ENCODE measurements around the gene HOMER2. TPM values are rescaled to one million over a fixed set of nuclear protein-coding genes. Genes with fewer than 3 reads are reported as not detected.

HOMER2 gene
- total and polyA plus RNA-seq, 2 experiments from 2014 or later, result 10.8 to 23.9 TPM

DNA sequence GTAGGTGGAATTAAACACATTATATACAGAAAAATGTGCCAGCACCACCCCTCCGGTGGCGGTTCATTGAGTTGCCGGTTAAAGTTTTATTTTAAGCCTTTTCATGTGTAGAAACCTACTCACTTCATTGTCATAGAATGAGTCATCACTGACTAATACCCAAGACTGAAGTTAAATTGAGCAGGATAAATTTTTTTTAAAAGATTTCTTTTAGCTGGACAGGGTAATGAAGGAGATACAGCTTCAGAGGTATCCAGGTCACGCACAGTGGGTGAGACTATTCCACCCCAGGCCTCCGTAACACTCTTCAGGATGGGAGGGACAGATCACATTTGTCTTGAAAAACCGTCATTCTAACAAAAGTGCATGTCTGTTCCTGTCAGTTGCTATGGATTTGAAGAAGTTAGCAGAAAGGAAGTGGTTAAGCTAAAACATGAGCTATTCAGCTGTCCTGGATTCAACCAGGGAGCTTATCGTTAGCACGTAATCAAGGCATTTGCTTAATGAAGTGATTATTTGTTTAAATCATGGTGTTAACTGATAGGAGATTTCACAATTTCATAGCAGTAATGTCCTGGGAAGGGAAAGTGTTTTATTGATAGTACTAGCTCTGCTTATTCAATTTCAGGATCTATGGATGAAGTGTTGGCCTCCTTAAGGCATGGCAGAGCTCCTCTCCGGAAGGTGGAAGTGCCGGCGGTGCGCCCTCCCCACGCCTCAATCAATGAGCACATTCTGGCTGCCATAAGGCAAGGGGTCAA lies 119.7 kb downstream of the HOMER2 start:
- Mint-ChIP-seq H3K9me3 (no peaks in the 10 kb centered on the region), H3K4me3 (no peak overlapping the region), H3K27ac (0 out of 2 replicates have a peak overlapping the region, but pooled peaks have one; percentile 69), H3K4me1 (no peaks in the 10 kb centered on the region; the same call in 2 of the 3 replicates), H3K27me3 (ENCODE audit: insufficient read depth, low read depth, poor library complexity) (no peaks in the 10 kb centered on the region), H3K36me3 (ENCODE audit: low read depth) (peaks cover 35% of the 10 kb centered on the region)
- TF ChIP-seq EZH2phosphoT487 (IDR thresholded peaks at IDR 0.05; ENCODE audit: unreplicated experiment) (no peak), EZH2 (IDR thresholded peaks at IDR 0.05; ENCODE audit: low read depth, unreplicated experiment) (no peak), ZNF331 (CRISPR knock-in tag; IDR thresholded peaks at IDR 0.05; ENCODE audit: low read depth) (no peak), STAT1 (IDR thresholded peaks at IDR 0.05; ENCODE audit: unreplicated experiment) (no peak), JUNB (IDR thresholded peaks at IDR 0.05; ENCODE audit: unreplicated experiment) (no peak)
- TF ChIP-seq, protein P1, sequence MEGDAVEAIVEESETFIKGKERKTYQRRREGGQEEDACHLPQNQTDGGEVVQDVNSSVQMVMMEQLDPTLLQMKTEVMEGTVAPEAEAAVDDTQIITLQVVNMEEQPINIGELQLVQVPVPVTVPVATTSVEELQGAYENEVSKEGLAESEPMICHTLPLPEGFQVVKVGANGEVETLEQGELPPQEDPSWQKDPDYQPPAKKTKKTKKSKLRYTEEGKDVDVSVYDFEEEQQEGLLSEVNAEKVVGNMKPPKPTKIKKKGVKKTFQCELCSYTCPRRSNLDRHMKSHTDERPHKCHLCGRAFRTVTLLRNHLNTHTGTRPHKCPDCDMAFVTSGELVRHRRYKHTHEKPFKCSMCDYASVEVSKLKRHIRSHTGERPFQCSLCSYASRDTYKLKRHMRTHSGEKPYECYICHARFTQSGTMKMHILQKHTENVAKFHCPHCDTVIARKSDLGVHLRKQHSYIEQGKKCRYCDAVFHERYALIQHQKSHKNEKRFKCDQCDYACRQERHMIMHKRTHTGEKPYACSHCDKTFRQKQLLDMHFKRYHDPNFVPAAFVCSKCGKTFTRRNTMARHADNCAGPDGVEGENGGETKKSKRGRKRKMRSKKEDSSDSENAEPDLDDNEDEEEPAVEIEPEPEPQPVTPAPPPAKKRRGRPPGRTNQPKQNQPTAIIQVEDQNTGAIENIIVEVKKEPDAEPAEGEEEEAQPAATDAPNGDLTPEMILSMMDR (conservative IDR thresholded peaks at IDR 0.05; ENCODE audit: low read depth in 2 of 2), result no peak
- ATAC-seq (no peak), DNase-seq (ENCODE audit: low spot score) (no peak)
- Histone ChIP-seq H3K4me2 (no peak overlapping the region), H3K36me3 (ENCODE audit: insufficient read depth) (peaks cover 11% of the 10 kb centered on the region), H3K4me1 (ENCODE audit: insufficient read depth) (no peaks in the 10 kb centered on the region), H3K9me2 (ENCODE audit: insufficient read depth) (no peaks in the 10 kb centered on the region), H3K27me3 (ENCODE audit: insufficient read depth) (no peaks in the 10 kb centered on the region), H4K20me1 (replicated peaks; ENCODE audit: insufficient read depth) (no peaks in the 10 kb centered on the region), H3K79me2 (replicated peaks; ENCODE audit: insufficient read depth) (no peaks in the 10 kb centered on the region), H2AFZ (no peak overlapping the region), H3F3A (replicated peaks; ENCODE audit: low read depth) (no peaks in the 10 kb centered on the region), H3K4me3 (no peak overlapping the region), H3K27ac (ENCODE audit: low read depth) (no peak overlapping the region)

- H3K9me2 ChIP-seq (ENCODE audit: insufficient read depth), result no peaks in the 10 kb centered on the region
- Mint-ChIP-seq H3K9me3 (no peaks in the 10 kb centered on the region), H3K36me3 (ENCODE audit: low read depth) (peaks cover 37% of the 10 kb centered on the region), H3K4me3 (no peak overlapping the region), H3K27me3 (ENCODE audit: insufficient read depth, low read depth, poor library complexity) (no peaks in the 10 kb centered on the region), H3K27ac (no peak overlapping the region), H3K4me1 (no peaks in the 10 kb centered on the region)
- H3K36me3 ChIP-seq (ENCODE audit: insufficient read depth), result peaks cover 17% of the 10 kb centered on the region
- H3K4me1 ChIP-seq (ENCODE audit: insufficient read depth), result no peaks in the 10 kb centered on the region
- no peak overlapping the region for H3K4me3 ChIP-seq
- no peaks in the 10 kb centered on the region for H3K27me3 ChIP-seq (ENCODE audit: insufficient read depth)
- H2AFZ ChIP-seq, result no peak overlapping the region
- DNase-seq (ENCODE audit: low spot score) (no peak), ATAC-seq (no peak)
- no peak overlapping the region for H3K4me2 ChIP-seq
- H4K20me1 ChIP-seq (replicated peaks; ENCODE audit: insufficient read depth), result no peaks in the 10 kb centered on the region
- H3K79me2 ChIP-seq (replicated peaks; ENCODE audit: insufficient read depth), result no peaks in the 10 kb centered on the region
- H3F3A ChIP-seq (replicated peaks; ENCODE audit: low read depth), result no peaks in the 10 kb centered on the region
- H3K27ac ChIP-seq (ENCODE audit: low read depth), result no peak overlapping the region
- TF ChIP-seq JUNB (IDR thresholded peaks at IDR 0.05; ENCODE audit: unreplicated experiment), result no peak
- TF ChIP-seq, protein P2, sequence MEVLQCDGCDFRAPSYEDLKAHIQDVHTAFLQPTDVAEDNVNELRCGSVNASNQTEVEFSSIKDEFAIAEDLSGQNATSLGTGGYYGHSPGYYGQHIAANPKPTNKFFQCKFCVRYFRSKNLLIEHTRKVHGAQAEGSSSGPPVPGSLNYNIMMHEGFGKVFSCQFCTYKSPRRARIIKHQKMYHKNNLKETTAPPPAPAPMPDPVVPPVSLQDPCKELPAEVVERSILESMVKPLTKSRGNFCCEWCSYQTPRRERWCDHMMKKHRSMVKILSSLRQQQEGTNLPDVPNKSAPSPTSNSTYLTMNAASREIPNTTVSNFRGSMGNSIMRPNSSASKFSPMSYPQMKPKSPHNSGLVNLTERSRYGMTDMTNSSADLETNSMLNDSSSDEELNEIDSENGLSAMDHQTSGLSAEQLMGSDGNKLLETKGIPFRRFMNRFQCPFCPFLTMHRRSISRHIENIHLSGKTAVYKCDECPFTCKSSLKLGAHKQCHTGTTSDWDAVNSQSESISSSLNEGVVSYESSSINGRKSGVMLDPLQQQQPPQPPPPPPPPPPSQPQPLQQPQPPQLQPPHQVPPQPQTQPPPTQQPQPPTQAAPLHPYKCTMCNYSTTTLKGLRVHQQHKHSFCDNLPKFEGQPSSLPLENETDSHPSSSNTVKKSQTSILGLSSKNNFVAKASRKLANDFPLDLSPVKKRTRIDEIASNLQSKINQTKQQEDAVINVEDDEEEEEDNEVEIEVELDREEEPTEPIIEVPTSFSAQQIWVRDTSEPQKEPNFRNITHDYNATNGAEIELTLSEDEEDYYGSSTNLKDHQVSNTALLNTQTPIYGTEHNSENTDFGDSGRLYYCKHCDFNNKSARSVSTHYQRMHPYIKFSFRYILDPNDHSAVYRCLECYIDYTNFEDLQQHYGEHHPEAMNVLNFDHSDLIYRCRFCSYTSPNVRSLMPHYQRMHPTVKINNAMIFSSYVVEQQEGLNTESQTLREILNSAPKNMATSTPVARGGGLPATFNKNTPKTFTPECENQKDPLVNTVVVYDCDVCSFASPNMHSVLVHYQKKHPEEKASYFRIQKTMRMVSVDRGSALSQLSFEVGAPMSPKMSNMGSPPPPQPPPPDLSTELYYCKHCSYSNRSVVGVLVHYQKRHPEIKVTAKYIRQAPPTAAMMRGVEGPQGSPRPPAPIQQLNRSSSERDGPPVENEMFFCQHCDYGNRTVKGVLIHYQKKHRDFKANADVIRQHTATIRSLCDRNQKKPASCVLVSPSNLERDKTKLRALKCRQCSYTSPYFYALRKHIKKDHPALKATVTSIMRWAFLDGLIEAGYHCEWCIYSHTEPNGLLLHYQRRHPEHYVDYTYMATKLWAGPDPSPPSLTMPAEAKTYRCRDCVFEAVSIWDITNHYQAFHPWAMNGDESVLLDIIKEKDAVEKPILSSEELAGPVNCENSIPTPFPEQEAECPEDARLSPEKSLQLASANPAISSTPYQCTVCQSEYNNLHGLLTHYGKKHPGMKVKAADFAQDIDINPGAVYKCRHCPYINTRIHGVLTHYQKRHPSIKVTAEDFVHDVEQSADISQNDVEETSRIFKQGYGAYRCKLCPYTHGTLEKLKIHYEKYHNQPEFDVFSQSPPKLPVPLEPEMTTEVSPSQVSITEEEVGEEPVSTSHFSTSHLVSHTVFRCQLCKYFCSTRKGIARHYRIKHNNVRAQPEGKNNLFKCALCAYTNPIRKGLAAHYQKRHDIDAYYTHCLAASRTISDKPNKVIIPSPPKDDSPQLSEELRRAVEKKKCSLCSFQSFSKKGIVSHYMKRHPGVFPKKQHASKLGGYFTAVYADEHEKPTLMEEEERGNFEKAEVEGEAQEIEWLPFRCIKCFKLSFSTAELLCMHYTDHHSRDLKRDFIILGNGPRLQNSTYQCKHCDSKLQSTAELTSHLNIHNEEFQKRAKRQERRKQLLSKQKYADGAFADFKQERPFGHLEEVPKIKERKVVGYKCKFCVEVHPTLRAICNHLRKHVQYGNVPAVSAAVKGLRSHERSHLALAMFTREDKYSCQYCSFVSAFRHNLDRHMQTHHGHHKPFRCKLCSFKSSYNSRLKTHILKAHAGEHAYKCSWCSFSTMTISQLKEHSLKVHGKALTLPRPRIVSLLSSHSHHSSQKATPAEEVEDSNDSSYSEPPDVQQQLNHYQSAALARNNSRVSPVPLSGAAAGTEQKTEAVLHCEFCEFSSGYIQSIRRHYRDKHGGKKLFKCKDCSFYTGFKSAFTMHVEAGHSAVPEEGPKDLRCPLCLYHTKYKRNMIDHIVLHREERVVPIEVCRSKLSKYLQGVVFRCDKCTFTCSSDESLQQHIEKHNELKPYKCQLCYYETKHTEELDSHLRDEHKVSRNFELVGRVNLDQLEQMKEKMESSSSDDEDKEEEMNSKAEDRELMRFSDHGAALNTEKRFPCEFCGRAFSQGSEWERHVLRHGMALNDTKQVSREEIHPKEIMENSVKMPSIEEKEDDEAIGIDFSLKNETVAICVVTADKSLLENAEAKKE (CRISPR knock-in tag; IDR thresholded peaks at IDR 0.05), result no peak
- no peak for TF ChIP-seq REST (IDR thresholded peaks at IDR 0.05; ENCODE audit: unreplicated experiment)
- no peak for TF ChIP-seq STAT1 (IDR thresholded peaks at IDR 0.05; ENCODE audit: unreplicated experiment)
Observed at GRCh38 chr15:82831894-82832600, 120.5 kb downstream of the HOMER2 start.

Measured in GM23338 (cell line).